ENCODE results near the gene TNIK.
"Not testable (repeated sequence)": the region's sequence is repeated elsewhere in the genome, so short reads cannot be mapped to it uniquely, and the experiment has no call there.

DNA sequence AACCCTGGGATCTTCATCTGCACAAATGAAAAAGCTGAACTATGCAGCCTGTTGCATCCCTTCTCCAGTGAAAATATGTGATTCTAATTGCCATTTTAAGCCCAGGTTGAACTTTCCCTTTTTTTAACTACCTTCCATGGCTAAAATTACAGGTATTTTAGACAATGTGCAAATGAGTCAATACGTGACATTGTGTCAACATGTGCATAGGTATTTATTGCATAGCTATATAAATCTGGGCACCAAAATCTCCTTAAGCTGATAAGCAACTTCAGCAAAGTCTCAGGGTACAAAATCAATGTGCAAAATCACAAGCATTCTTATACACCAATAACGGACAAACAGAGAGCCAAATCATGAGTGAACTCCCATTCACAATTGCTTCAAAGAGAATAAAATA, 37.4 kb downstream of the TNIK start:
- TF ChIP-seq, protein P1, sequence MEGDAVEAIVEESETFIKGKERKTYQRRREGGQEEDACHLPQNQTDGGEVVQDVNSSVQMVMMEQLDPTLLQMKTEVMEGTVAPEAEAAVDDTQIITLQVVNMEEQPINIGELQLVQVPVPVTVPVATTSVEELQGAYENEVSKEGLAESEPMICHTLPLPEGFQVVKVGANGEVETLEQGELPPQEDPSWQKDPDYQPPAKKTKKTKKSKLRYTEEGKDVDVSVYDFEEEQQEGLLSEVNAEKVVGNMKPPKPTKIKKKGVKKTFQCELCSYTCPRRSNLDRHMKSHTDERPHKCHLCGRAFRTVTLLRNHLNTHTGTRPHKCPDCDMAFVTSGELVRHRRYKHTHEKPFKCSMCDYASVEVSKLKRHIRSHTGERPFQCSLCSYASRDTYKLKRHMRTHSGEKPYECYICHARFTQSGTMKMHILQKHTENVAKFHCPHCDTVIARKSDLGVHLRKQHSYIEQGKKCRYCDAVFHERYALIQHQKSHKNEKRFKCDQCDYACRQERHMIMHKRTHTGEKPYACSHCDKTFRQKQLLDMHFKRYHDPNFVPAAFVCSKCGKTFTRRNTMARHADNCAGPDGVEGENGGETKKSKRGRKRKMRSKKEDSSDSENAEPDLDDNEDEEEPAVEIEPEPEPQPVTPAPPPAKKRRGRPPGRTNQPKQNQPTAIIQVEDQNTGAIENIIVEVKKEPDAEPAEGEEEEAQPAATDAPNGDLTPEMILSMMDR (IDR thresholded peaks at IDR 0.05; ENCODE audit: low read depth, low read length) = not testable (repeated sequence)
- not testable (repeated sequence) for TF ChIP-seq EZH2phosphoT487 (IDR thresholded peaks at IDR 0.05; ENCODE audit: low read depth)
